MM.1S (cell line): Measurements from ENCODE around the gene C10orf95.

ENCODE experiments used
- EZH2 ChIP-seq: fragments of 300-600 bp; sonication (generic); optimal IDR thresholded peaks from 2 replicates; pipeline ENCODE3; 2017; ENCODE audit warnings: low read depth, mild to moderate bottlenecking, antibody characterized with exemption, low read length, mixed read lengths
- EZH2phosphoT487 ChIP-seq: fragments of 300-600 bp; sonication (generic); IDR thresholded peaks from 2 replicates; pipeline ENCODE4 v1.6.1; 2018; ENCODE audit warnings: antibody characterized with exemption, low read length
- TF ChIP-seq, protein P1 (sequence below): fragments of 300-600 bp; sonication (generic); IDR thresholded peaks from 2 replicates; pipeline ENCODE4 v1.5.1; 2016; ENCODE audit warnings: antibody characterized with exemption, low read length, mixed read lengths

DNA sequence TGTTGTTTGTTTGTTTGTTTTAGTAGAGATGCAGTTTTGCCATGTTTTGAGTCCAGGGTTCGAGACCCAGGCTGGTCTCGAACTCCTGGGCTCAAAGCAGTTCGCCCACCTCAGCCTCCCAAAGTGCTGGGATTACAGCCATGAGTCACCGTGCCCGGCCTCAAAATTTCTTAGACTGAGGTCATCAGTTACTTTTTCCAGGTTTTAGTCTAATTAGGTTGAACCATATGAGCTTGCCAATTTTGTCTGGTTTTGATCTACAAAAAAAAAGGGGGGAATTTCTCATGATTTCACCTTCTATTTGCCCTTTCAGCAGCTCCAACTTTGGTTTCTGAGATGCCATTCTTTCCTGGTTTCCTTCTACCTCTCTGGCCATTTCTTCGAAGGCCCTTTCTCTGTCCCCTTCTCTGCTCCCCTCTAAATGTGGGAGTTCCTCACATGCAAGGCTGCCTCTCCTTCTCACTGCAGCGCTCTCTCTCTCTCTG, 24.5 kb downstream of the C10orf95 start:
- TF ChIP-seq, protein P1, sequence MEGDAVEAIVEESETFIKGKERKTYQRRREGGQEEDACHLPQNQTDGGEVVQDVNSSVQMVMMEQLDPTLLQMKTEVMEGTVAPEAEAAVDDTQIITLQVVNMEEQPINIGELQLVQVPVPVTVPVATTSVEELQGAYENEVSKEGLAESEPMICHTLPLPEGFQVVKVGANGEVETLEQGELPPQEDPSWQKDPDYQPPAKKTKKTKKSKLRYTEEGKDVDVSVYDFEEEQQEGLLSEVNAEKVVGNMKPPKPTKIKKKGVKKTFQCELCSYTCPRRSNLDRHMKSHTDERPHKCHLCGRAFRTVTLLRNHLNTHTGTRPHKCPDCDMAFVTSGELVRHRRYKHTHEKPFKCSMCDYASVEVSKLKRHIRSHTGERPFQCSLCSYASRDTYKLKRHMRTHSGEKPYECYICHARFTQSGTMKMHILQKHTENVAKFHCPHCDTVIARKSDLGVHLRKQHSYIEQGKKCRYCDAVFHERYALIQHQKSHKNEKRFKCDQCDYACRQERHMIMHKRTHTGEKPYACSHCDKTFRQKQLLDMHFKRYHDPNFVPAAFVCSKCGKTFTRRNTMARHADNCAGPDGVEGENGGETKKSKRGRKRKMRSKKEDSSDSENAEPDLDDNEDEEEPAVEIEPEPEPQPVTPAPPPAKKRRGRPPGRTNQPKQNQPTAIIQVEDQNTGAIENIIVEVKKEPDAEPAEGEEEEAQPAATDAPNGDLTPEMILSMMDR = no peak
- TF ChIP-seq EZH2 (no peak), EZH2phosphoT487 (no peak)
